ENCODE data around the gene AOX1.
"Not testable (repeated sequence)": the region's sequence is repeated elsewhere in the genome, so short reads cannot be mapped to it uniquely, and the experiment has no call there.

Gene AOX1

GRCh38 chr2:200602584-200602983, 16.8 kb downstream of the AOX1 start:
- DNase-seq (ENCODE audit: extremely low read depth, low read depth), result no peak
- TF ChIP-seq, protein P1, sequence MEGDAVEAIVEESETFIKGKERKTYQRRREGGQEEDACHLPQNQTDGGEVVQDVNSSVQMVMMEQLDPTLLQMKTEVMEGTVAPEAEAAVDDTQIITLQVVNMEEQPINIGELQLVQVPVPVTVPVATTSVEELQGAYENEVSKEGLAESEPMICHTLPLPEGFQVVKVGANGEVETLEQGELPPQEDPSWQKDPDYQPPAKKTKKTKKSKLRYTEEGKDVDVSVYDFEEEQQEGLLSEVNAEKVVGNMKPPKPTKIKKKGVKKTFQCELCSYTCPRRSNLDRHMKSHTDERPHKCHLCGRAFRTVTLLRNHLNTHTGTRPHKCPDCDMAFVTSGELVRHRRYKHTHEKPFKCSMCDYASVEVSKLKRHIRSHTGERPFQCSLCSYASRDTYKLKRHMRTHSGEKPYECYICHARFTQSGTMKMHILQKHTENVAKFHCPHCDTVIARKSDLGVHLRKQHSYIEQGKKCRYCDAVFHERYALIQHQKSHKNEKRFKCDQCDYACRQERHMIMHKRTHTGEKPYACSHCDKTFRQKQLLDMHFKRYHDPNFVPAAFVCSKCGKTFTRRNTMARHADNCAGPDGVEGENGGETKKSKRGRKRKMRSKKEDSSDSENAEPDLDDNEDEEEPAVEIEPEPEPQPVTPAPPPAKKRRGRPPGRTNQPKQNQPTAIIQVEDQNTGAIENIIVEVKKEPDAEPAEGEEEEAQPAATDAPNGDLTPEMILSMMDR (IDR thresholded peaks at IDR 0.05; ENCODE audit: low read depth, low read length), result no peak

- TF ChIP-seq, protein P1 (IDR thresholded peaks at IDR 0.05; ENCODE audit: low read depth, low read length), result no peak
- DNase-seq (ENCODE audit: extremely low read depth, low read depth), result no peak
Observed at GRCh38 chr2:200603972-200604371, 18.2 kb downstream of the AOX1 start.

DNA sequence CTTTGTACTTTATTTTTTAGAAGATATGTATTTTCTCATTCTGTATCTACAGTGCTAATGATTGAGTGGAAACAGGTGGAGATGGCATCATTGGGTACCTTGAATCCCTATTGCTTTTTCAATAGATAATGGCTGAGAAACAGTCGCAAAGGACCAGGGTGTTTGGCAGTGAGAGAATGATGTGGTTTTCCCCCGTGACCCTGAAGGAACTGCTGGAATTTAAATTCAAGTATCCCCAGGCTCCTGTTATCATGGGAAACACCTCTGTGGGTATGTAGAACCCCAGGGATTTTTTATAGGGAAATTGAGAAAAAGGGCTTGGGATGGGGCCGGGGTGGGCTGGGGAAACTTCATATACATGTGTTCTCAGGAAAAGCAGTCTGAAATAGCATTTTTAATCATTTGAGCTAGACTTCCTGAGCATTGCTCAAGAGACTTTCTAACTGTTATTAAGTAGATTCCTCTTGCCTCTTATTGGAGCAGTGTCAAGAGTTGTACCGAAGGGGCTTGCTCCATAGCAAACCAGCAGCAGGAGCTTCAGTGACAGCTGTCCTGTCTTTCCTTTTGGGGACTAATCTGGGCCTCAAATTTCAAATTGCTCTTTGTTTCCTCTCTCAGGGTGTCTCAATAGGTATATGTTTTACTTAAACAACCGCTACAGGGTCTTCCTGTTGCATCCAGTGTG, 18.9 kb downstream of the AOX1 start:
- no peak for DNase-seq (ENCODE audit: extremely low read depth, low read depth)
- TF ChIP-seq, protein P1 (IDR thresholded peaks at IDR 0.05; ENCODE audit: low read depth, low read length), result no peak

- TF ChIP-seq, protein P1 (IDR thresholded peaks at IDR 0.05; ENCODE audit: low read depth, low read length), result no peak
- DNase-seq (ENCODE audit: extremely low read depth, low read depth), result no peak
Observed at GRCh38 chr2:200608341-200609027, 22.7 kb downstream of the AOX1 start.

GRCh38 chr2:200609028-200609614, 23.3 kb downstream of the AOX1 start:
- TF ChIP-seq, protein P1 (IDR thresholded peaks at IDR 0.05; ENCODE audit: low read depth, low read length), result no peak

GRCh38 chr2:200610217-200610616, 24.4 kb downstream of the AOX1 start:
- not testable (repeated sequence) for DNase-seq (ENCODE audit: extremely low read depth, low read depth)

More at GRCh38 chr2:200609028-200609614, 23.3 kb downstream of the AOX1 start:
- no peak for DNase-seq (ENCODE audit: extremely low read depth, low read depth)

- no peak for DNase-seq (ENCODE audit: extremely low read depth, low read depth)
- TF ChIP-seq, protein P1 (IDR thresholded peaks at IDR 0.05; ENCODE audit: low read depth, low read length), result no peak
Observed at GRCh38 chr2:200613692-200614091, 27.9 kb downstream of the AOX1 start.
